ENCODE results near the gene CDC37L1. TPM values are rescaled to one million over a fixed set of nuclear protein-coding genes. Genes with fewer than 3 reads are reported as not detected.

The CDC37L1 gene
- total and polyA plus RNA-seq, 10 donors = 5.3 to 21.2 (median 12.5) TPM

GRCh38 chr9:4668604-4669003 lies 10.8 kb upstream of the CDC37L1 start:
- TF ChIP-seq POLR2AphosphoS5 (IDR thresholded peaks at IDR 0.05) (no peak), POLR2A (IDR thresholded peaks at IDR 0.05) (no peak), CTCF (IDR thresholded peaks at IDR 0.05 in 8 of 11, conservative IDR thresholded peaks at IDR 0.05 in 3 of 11) (no peak)

GRCh38 chr9:4669890-4670289 lies 9.5 kb upstream of the CDC37L1 start:
- Histone ChIP-seq H3K27ac (no peak overlapping the region), H3K4me1 (peaks cover 9 to 25% (median 21%) of the 10 kb centered on the region in 6 donors), H3K4me3 (no peak overlapping the region), H3K27me3 (replicated peaks in 1 of 7) (peaks cover 0 to 9% (median 0%) of the 10 kb centered on the region in 7 donors), H3K36me3 (no peaks in the 10 kb centered on the region), H3K9me3 (no peaks in the 10 kb centered on the region)
- no peak for DNase-seq
- intact Hi-C loops (cut with DNase I; ENCODE audit: low total_unique reads) = loop anchor here (10.0 kb wide), 1 partner anchor 315 kb away; the partner anchor contains the start of gene JAK2
- TF ChIP-seq CTCF (IDR thresholded peaks at IDR 0.05 in 8 of 11, conservative IDR thresholded peaks at IDR 0.05 in 3 of 11) = no peak
- no peak for TF ChIP-seq POLR2A (IDR thresholded peaks at IDR 0.05)
- no peak for TF ChIP-seq POLR2AphosphoS5 (IDR thresholded peaks at IDR 0.05)

More at GRCh38 chr9:4668604-4669003, 10.8 kb upstream of the CDC37L1 start:
- no peaks in the 10 kb centered on the region for H3K9me3 ChIP-seq
- peaks cover 0 to 9% (median 0%) of the 10 kb centered on the region in 7 donors for H3K27me3 ChIP-seq (replicated peaks in 1 of 7)
- 70 to 87% (median 83%) methylated on average over 2 of the region's 2 CpGs for WGBS, 5 donors
- no peak overlapping the region for H3K27ac ChIP-seq
- no peak overlapping the region for H3K4me3 ChIP-seq
- no peaks in the 10 kb centered on the region for H3K36me3 ChIP-seq
- peaks cover 16 to 38% (median 34%) of the 10 kb centered on the region in 6 donors for H3K4me1 ChIP-seq
- intact Hi-C loops (cut with DNase I; ENCODE audit: low total_unique reads) = loop anchor here (10.0 kb wide), 1 partner anchor 316 kb away; the partner anchor contains the start of gene JAK2
- no peak for DNase-seq

- Histone ChIP-seq H3K36me3 (no peaks in the 10 kb centered on the region), H3K4me1 (peaks cover 4 to 18% (median 14%) of the 10 kb centered on the region in 6 donors), H3K27ac (no peak overlapping the region), H3K4me3 (no peak overlapping the region), H3K9me3 (no peaks in the 10 kb centered on the region), H3K27me3 (replicated peaks in 1 of 7) (peaks cover 0 to 9% (median 0%) of the 10 kb centered on the region in 7 donors)
- DNase-seq = no peak
- 53 to 70% (median 68%) methylated on average over 3 of the region's 3 CpGs for WGBS, 5 donors
- no peak for TF ChIP-seq POLR2A (IDR thresholded peaks at IDR 0.05)
- no peak for TF ChIP-seq POLR2AphosphoS5 (IDR thresholded peaks at IDR 0.05)
- intact Hi-C loops (cut with DNase I; ENCODE audit: low total_unique reads) = no loop called here
Measured at GRCh38 chr9:4670591-4670990, 8.8 kb upstream of the CDC37L1 start.

GRCh38 chr9:4671737-4672136 lies 7.6 kb upstream of the CDC37L1 start:
- TF ChIP-seq POLR2AphosphoS5 (IDR thresholded peaks at IDR 0.05) (no peak), POLR2A (IDR thresholded peaks at IDR 0.05) (no peak), CTCF (IDR thresholded peaks at IDR 0.05 in 8 of 11, conservative IDR thresholded peaks at IDR 0.05 in 3 of 11) (no peak)
- Histone ChIP-seq H3K9me3 (no peaks in the 10 kb centered on the region), H3K27ac (no peak overlapping the region), H3K4me3 (no peak overlapping the region), H3K27me3 (replicated peaks in 1 of 7) (peaks cover 0 to 9% (median 0%) of the 10 kb centered on the region in 7 donors), H3K36me3 (no peaks in the 10 kb centered on the region), H3K4me1 (peaks cover 0 to 7% (median 3%) of the 10 kb centered on the region in 6 donors)
- intact Hi-C loops (cut with DNase I; ENCODE audit: low total_unique reads) = no loop called here
- 94 to 100% (median 98%) methylated on average over 1 of the region's 1 CpG for WGBS, 5 donors
- DNase-seq = no peak

GRCh38 chr9:4674783-4675182 lies 4.6 kb upstream of the CDC37L1 start:
- TF ChIP-seq POLR2AphosphoS5 (IDR thresholded peaks at IDR 0.05) = no peak
- no peak for TF ChIP-seq POLR2A (IDR thresholded peaks at IDR 0.05)
- TF ChIP-seq CTCF (IDR thresholded peaks at IDR 0.05 in 8 of 11, conservative IDR thresholded peaks at IDR 0.05 in 3 of 11) = no peak
- H3K9me3 ChIP-seq = no peaks in the 10 kb centered on the region
- H3K27ac ChIP-seq = no peak overlapping the region
- H3K4me3 ChIP-seq = no peak overlapping the region
- intact Hi-C loops (cut with DNase I; ENCODE audit: low total_unique reads) = no loop called here
- no peak for DNase-seq
- no peaks in the 10 kb centered on the region for H3K36me3 ChIP-seq
- no peaks in the 10 kb centered on the region for H3K27me3 ChIP-seq (replicated peaks in 1 of 7)
- peaks cover 0 to 13% (median 4%) of the 10 kb centered on the region in 6 donors for H3K4me1 ChIP-seq

Measured in spleen (tissue), 11 donors.